GM23248 (cell line): Measurements from ENCODE around the gene PRPF31.

Experiments used
- EZH2 ChIP-seq: fragments of 200-600 bp; sonication (generic); IDR thresholded peaks from 2 replicates; pipeline ENCODE4 v1.6.1; 2018; ENCODE audit warnings: antibody characterized with exemption, mild to moderate bottlenecking; ENCODE audit not compliant: insufficient read depth, poor library complexity, severe bottlenecking
- EZH2phosphoT487 ChIP-seq: fragments of 200-600 bp; sonication (generic); IDR thresholded peaks from 2 replicates; pipeline ENCODE4 v1.6.1; 2018; ENCODE audit warnings: antibody characterized with exemption, moderate library complexity, mild to moderate bottlenecking, low read depth; ENCODE audit not compliant: insufficient read depth

DNA sequence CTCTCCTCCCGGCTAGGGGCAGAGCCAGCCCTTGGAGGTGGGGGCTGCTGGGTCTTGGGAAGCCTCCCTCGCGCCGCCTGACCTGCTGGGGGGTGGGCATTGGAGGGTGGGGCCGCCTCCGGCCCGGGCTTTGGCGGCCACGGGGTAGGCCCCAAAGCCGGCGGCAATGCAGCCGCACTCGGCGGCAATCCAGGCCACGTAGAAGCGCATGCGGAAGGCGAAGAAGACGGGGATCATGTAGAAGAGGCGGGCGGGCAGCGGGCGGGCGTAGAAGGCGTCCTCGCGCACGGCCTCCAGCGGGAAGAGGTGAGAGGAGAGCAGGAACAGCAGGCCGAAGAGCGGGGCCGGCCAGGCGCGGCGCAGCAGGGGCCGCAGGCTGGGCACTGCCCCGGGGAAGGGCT lies 65.1 kb downstream of the PRPF31 start:
- no peak for TF ChIP-seq EZH2
- TF ChIP-seq EZH2phosphoT487, result no peak
